Activated B cell treated with CpG ODN at 0.5 μM for 24 hours (primary cell): ENCODE data around the gene TIMP2. TPM values are rescaled to one million over a fixed set of nuclear protein-coding genes. Genes with fewer than 3 reads are reported as not detected.
"Not testable (repeated sequence)": the region's sequence is repeated elsewhere in the genome, so short reads cannot be mapped to it uniquely, and the experiment has no call there.

Source experiments
- ATAC-seq: fragments of 200-7000 bp; cut with Tn5 transposase; one replicate; pipeline ENCODE4 v1.10.0; 2021; ENCODE audit warnings: low read depth, mild to moderate bottlenecking, moderate library complexity
- CTCF ChIA-PET: fragments of 350-600 bp; sonication (Branson Sonifier 250); formaldehyde crosslinking; loops from one replicate; lab custom pipeline; 2021; ENCODE audit warnings: antibody characterized with exemption; lab: Charles Lee
- POLR2A ChIA-PET: fragments of 350-600 bp; sonication (Branson Sonifier 250); formaldehyde crosslinking; loops from one replicate; lab custom pipeline; 2021; ENCODE audit warnings: antibody characterized with exemption; lab: Charles Lee
- DNase-seq: peaks from one replicate; pipeline ENCODE4 v3.0.0; 2022
- H3K27ac Mint-ChIP-seq: one replicate; pipeline ENCODE4 v1.8.0; 2020; ENCODE audit warnings: mixed read lengths
- H3K27me3 Mint-ChIP-seq: one replicate; pipeline ENCODE4 v1.8.0; 2021; ENCODE audit warnings: mixed read lengths
- H3K36me3 Mint-ChIP-seq: one replicate; pipeline ENCODE4 v1.8.0; 2021; ENCODE audit warnings: low read depth, mixed read lengths
- H3K4me1 Mint-ChIP-seq: one replicate; pipeline ENCODE4 v1.8.0; 2021; ENCODE audit warnings: mixed read lengths
- H3K4me3 Mint-ChIP-seq: one replicate; pipeline ENCODE4 v1.8.0; 2020; ENCODE audit warnings: mild to moderate bottlenecking, mixed read lengths
- H3K9me3 Mint-ChIP-seq: one replicate; pipeline ENCODE4 v1.8.0; 2020; ENCODE audit warnings: mixed read lengths
- intact Hi-C: fragments of 100-400 bp; cut with micrococcal nuclease; formaldehyde crosslinking; loops from one replicate; pipeline ENCODE4 v1.15.1; 2024
- total RNA-seq: library from RNA; stranded (reverse); gene quantifications from 2 replicates; pipeline ENCODE4 v1.2.3, GENCODE V29; 2022
- TF ChIP-seq, protein P1 (sequence below): fragments of 200-600 bp; IDR thresholded peaks from one replicate; pipeline ENCODE4 v1.8.0; 2022; ENCODE audit warnings: antibody characterized with exemption, mild to moderate bottlenecking

Gene TIMP2
- total RNA-seq, 1 donor from 2014 or later, result 4.2 TPM

DNA sequence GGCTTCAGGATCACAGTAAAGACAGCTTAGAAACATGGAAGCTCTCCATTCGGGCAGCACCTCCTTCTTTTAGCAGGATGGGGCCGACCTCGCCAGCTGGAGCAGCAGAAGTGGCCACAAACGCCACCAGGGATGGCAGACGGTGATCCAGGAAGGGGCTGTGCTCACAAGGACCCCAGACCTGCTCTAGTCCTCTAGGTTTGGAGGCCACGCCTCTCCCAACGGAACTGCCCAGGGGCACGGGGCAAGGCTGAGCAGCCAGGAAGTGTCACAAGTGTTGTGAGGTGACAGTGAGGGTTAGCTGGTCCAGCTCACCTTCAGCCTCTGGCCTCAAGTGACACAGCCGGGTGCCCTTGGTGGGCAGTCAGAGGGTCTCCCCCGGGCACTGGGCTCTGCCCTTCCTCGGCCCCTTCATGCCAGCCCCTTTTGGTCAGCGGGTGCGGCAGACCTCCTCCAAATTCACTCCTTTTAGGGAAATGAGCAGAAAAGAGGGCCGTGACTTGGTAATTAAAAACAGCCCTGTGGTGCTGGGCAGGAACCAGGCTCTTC lies 42.6 kb downstream of the TIMP2 start:
- CTCF ChIA-PET, result no interaction called here
- DNase-seq (no peak), ATAC-seq (peak; percentile 27)
- peaks cover 7% of the 10 kb centered on the region for H3K27me3 Mint-ChIP-seq
- H3K36me3 Mint-ChIP-seq, result no peaks in the 10 kb centered on the region
- intact Hi-C loops, result no loop called here
- H3K4me3 Mint-ChIP-seq, result peak overlapping the region; percentile 46
- TF ChIP-seq, protein P1, sequence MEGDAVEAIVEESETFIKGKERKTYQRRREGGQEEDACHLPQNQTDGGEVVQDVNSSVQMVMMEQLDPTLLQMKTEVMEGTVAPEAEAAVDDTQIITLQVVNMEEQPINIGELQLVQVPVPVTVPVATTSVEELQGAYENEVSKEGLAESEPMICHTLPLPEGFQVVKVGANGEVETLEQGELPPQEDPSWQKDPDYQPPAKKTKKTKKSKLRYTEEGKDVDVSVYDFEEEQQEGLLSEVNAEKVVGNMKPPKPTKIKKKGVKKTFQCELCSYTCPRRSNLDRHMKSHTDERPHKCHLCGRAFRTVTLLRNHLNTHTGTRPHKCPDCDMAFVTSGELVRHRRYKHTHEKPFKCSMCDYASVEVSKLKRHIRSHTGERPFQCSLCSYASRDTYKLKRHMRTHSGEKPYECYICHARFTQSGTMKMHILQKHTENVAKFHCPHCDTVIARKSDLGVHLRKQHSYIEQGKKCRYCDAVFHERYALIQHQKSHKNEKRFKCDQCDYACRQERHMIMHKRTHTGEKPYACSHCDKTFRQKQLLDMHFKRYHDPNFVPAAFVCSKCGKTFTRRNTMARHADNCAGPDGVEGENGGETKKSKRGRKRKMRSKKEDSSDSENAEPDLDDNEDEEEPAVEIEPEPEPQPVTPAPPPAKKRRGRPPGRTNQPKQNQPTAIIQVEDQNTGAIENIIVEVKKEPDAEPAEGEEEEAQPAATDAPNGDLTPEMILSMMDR, result no peak
- peaks cover 32% of the 10 kb centered on the region for H3K4me1 Mint-ChIP-seq
- H3K9me3 Mint-ChIP-seq, result no peaks in the 10 kb centered on the region
- POLR2A ChIA-PET, result interaction anchor here (1.1 to 1.3 kb wide), 2 partner anchors 11 to 41 kb away, joined by 3 to 4 read pairs; no protein-coding TSS in a partner anchor
- H3K27ac Mint-ChIP-seq, result peak overlapping the region; percentile 21

DNA sequence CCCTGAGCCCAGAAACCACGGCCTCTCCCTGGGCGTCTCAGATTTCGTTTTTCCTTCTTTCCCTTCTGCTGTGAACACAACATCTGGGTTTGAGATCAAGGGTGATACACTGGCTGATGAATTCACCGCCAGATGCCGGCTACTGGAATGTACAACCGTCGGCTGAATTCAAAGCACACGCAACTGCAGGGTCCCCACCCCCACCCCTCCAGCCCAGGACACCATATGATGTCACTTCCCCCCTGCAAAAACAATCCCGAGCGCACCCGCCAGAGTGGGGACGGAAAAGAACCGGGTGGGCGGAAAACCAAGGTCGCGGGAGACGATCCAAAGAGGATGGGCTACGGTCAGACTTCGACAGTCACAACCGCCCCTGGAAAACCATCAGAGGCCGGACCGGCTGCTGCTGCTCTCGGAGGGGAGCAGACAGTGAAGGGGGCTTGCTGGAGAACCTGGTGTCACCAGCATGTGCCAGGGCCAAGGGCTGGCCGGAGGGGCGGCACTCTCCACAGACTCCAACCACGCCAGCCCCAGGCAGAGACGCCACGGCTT lies 45.5 kb downstream of the TIMP2 start:
- Mint-ChIP-seq H3K27ac (peak overlapping the region; percentile 68), H3K9me3 (no peaks in the 10 kb centered on the region), H3K4me1 (peaks cover 32% of the 10 kb centered on the region), H3K27me3 (peaks cover 15% of the 10 kb centered on the region), H3K36me3 (no peaks in the 10 kb centered on the region), H3K4me3 (peak overlapping the region; percentile 78)
- ChIA-PET CTCF (no interaction called here), POLR2A (no interaction called here)
- TF ChIP-seq, protein P1, result no peak
- no peak for DNase-seq
- peak; percentile 60 for ATAC-seq
- intact Hi-C loops, result loop anchor here (1.0 kb wide), 1 partner anchor 10 kb away; no protein-coding TSS in a partner anchor

DNA sequence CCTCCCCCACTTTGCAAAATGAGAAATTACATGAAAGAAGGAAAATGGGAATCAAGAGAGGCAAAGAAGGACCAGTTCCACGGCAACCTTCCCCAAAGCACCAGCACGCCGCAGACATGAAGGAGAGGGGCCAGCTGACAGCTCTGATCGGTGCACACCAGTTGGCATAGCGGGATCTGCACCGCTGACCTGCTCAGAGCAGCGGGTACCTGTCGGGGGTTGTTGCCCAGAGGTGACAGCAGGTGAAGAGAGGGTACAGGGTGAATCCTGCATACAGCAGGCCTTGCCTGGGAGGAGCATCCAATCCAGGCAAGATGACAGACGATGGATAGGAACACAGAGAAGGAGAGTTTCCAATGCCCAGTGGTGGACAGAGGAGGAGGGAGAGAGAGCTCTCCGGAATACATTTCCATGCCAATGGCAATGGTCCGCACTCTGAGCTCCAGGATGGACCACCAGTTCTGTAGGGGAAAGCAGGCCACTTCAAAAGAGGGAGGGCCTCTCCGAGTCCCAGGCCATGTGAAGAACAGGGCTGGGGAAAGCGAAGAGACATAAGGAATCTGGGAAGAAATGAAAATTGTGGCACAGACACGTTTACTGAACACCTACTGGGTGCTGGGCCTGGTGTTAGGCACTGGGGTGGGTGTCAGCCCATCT lies 46.2 kb downstream of the TIMP2 start:
- peaks cover 15% of the 10 kb centered on the region for H3K27me3 Mint-ChIP-seq
- no peak overlapping the region for H3K27ac Mint-ChIP-seq
- intact Hi-C loops, result loop anchor here (1.0 kb wide), 1 partner anchor 10 kb away; no protein-coding TSS in a partner anchor
- ATAC-seq (no peak), DNase-seq (no peak)
- H3K4me3 Mint-ChIP-seq, result peak overlapping the region; percentile 78
- ChIA-PET CTCF (no interaction called here), POLR2A (interaction anchor here (0.6 to 2.0 kb wide), 2 partner anchors 10 to 97 kb away, joined by 5 to 8 read pairs; no protein-coding TSS in a partner anchor)
- H3K9me3 Mint-ChIP-seq, result no peaks in the 10 kb centered on the region
- H3K36me3 Mint-ChIP-seq, result no peaks in the 10 kb centered on the region
- TF ChIP-seq, protein P1, result no peak
- H3K4me1 Mint-ChIP-seq, result peaks cover 32% of the 10 kb centered on the region

DNA sequence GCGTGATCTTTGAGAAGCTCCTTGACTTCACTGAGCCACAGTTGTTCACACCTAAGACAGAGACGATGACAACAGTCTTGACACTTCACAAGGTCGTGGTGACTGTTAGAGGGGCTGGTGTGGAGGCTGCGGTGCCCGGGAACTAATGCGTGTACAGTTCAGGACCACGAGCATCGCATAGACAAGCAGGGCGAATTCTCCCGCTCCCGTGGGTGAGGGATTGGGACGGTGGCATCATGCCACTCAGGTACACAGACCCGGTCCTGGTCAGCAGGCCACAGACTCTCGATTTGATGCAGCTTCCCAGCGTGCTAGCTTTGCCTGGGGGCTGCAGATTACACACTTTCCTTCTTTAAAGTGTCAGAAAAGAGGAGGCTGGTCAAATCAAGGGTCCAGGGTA lies 46.9 kb downstream of the TIMP2 start:
- CTCF ChIA-PET, result no interaction called here

DNA sequence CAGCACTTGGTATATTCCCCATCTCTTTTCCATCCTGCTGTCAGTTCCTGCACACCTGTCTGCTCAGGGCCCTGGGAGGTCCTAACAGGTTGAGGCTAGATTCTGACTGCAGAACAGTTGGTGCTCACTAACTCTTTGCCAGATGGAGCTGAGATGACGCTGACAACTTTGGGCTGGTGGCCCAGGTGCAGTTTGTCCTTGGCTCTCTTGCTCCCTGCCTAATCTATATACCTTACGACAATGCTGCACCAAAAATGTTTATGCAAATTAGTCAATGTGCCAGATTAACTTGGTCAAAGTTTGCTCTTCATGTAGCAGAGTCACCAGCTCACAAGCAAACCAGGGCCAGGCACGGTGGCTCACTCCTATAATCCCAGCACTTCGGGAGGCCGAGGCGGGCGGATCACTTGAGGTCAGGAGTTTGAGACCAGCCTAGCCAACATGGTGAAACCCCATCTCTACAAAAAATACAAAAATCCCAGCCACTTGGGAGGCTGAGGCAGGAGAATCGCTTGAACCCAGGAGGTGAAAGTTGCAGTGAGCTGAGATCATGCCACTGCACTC lies 48.2 kb downstream of the TIMP2 start:
- H3K36me3 Mint-ChIP-seq, intact Hi-C loops: not testable (repeated sequence)

More for the DNA sequence above, 46.9 kb downstream of the TIMP2 start:
- Mint-ChIP-seq H3K27me3 (peaks cover 14% of the 10 kb centered on the region), H3K4me3 (no peak overlapping the region), H3K36me3 (no peaks in the 10 kb centered on the region), H3K27ac (no peak overlapping the region), H3K4me1 (peaks cover 25% of the 10 kb centered on the region), H3K9me3 (no peaks in the 10 kb centered on the region)
- POLR2A ChIA-PET, result interaction anchor here (2.0 kb wide), 1 partner anchor 11 kb away, joined by 8 read pairs; no protein-coding TSS in a partner anchor
- TF ChIP-seq, protein P1, result no peak
- no peak for ATAC-seq
- no peak for DNase-seq
- intact Hi-C loops, result no loop called here

More for the DNA sequence above, 48.2 kb downstream of the TIMP2 start:
- H3K4me3 Mint-ChIP-seq, H3K9me3 Mint-ChIP-seq, H3K27ac Mint-ChIP-seq, DNase-seq, ATAC-seq: not testable (repeated sequence)
- CTCF ChIA-PET, result interaction anchor here (0.7 kb wide), 1 partner anchor 11 kb away, joined by 5 read pairs; no protein-coding TSS in a partner anchor
- H3K27me3 Mint-ChIP-seq, result peaks cover 11% of the 10 kb centered on the region
- H3K4me1 Mint-ChIP-seq, result peaks cover 14% of the 10 kb centered on the region
- POLR2A ChIA-PET, result interaction anchor here (2.0 kb wide), 1 partner anchor 12 kb away, joined by 8 read pairs; no protein-coding TSS in a partner anchor
